Epithelial cell of esophagus (primary cell): ENCODE data around the gene APBA2.

Source experiments
- DNase-seq: peaks from one replicate; pipeline ENCODE4 v3.0.0; 2010; ENCODE audit warnings: low read depth
- H3K4me3 ChIP-seq: 2 replicates; pipeline ENCODE4 v1.5.1; 2011; ENCODE audit warnings: mild to moderate bottlenecking, low read length, control low read depth
- TF ChIP-seq, protein P1 (sequence below): IDR thresholded peaks from 2 replicates; pipeline ENCODE4 v1.5.1; 2011; ENCODE audit warnings: low read depth, mild to moderate bottlenecking, low read length, control low read depth, inconsistent platforms; ENCODE audit not compliant: insufficient read depth; ENCODE audit errors: missing control alignments

The APBA2 gene

DNA sequence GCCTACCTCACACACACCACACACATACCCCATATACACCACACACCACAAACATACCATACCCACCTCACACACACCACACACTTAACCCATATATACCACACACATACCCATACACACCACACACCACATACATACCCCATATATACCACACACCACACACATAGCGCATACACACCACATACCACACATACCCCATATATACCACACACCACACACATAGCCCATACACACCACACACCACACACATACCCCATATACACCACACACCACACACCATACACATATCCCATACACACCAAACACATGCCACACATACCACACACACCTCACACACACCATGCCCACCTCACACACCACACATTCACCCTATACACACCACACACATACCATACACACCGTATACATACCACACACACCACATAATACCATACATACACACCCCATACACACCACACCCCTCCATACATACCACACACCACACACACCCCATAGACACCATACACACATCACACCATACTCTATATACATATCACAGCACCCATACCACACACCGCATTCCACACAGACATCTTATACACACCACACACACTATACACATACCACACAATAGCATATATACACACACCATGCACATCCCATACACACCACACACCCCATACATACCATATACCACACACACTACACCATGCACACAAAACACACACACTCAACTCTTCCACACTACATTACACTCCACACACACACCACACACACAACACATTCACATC is 29.5 kb downstream of the APBA2 start:
- TF ChIP-seq, protein P1, sequence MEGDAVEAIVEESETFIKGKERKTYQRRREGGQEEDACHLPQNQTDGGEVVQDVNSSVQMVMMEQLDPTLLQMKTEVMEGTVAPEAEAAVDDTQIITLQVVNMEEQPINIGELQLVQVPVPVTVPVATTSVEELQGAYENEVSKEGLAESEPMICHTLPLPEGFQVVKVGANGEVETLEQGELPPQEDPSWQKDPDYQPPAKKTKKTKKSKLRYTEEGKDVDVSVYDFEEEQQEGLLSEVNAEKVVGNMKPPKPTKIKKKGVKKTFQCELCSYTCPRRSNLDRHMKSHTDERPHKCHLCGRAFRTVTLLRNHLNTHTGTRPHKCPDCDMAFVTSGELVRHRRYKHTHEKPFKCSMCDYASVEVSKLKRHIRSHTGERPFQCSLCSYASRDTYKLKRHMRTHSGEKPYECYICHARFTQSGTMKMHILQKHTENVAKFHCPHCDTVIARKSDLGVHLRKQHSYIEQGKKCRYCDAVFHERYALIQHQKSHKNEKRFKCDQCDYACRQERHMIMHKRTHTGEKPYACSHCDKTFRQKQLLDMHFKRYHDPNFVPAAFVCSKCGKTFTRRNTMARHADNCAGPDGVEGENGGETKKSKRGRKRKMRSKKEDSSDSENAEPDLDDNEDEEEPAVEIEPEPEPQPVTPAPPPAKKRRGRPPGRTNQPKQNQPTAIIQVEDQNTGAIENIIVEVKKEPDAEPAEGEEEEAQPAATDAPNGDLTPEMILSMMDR, result no peak
- no peak for DNase-seq
- H3K4me3 ChIP-seq, result no peak overlapping the region

GRCh38 chr15:28915935-28916334 is 30.2 kb downstream of the APBA2 start:
- TF ChIP-seq, protein P1, result no peak
- DNase-seq, result no peak

DNA sequence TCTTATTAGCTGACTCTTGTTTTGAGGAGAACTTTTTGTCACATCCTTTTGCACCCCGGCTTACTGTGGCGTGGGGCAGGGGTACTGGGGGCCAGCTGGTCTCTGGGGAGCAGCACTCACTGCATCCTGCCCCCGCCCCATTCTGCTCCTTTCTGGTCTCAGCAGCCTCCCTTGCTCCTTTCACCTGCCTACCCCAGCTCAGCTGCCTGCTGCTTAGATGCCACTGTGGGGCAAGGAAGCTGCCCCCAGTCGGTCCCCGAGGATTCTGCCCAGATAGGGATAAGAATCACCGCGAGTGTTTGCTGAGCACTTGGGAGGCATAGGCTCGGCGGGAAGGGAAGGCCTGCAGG is 32.0 kb downstream of the APBA2 start:
- no peak for DNase-seq
- TF ChIP-seq, protein P1, result no peak
- H3K4me3 ChIP-seq, result no peak overlapping the region

More at GRCh38 chr15:28915935-28916334, 30.2 kb downstream of the APBA2 start:
- no peak overlapping the region for H3K4me3 ChIP-seq

GRCh38 chr15:28918141-28918983 is 32.6 kb downstream of the APBA2 start:
- DNase-seq, result peak; percentile 3
- TF ChIP-seq, protein P1, result no peak
- no peak overlapping the region for H3K4me3 ChIP-seq

GRCh38 chr15:28919201-28919635 is 33.4 kb downstream of the APBA2 start:
- DNase-seq, result no peak
- TF ChIP-seq, protein P1, result no peak

GRCh38 chr15:28919679-28920655 is 34.2 kb downstream of the APBA2 start:
- TF ChIP-seq, protein P1, result no peak
- H3K4me3 ChIP-seq, result no peak overlapping the region
- no peak for DNase-seq

More at GRCh38 chr15:28919201-28919635, 33.4 kb downstream of the APBA2 start:
- no peak overlapping the region for H3K4me3 ChIP-seq
